Measurements from ENCODE around the gene HELT.
"Not testable (repeated sequence)": the region's sequence is repeated elsewhere in the genome, so short reads cannot be mapped to it uniquely, and the experiment has no call there.

Gene HELT, protein sequence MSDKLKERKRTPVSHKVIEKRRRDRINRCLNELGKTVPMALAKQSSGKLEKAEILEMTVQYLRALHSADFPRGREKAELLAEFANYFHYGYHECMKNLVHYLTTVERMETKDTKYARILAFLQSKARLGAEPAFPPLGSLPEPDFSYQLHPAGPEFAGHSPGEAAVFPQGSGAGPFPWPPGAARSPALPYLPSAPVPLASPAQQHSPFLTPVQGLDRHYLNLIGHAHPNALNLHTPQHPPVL

DNA sequence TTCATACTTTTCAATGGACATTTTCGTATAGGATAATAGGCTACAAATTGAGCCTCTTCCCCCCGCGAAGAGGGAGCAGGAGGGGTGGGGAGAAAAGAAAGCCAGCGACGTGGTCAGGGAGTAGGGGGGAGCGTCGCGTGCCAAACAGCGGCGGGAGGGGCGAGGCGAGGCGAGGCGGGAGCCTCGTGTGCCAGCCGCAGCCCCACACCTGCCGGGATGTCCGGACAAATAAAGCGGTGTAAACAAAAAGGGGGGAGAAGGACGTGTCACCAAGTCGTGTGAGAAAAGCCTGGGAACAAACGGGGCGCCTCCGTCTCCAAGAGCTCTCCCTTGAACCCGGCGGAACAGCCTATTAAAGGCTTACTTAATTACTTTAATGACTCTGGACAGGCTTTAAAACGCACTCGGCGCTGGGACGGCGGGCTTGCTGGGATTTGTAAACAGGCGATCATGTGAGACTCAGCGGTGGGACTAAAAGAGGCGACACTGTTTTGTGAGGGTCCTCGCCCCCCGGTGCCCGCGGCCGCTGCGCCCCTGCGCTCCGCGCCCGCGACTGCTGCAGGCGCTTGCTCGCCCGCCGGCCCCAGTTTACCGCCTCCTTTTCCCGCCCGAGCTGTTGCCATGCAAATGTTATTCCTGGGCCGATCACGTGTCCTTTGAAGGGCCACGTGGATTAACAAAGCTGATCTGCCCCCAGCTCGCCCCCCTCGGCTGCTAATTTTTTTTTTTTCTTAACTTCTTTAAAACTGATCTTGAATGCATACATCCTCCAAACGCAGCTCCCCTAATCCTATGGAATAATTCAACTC, at the start of gene HELT:
TSS of gene HELT (plus strand) at position 527 of the 809 bp plus-strand sequence. CDS start 439 bp downstream, outside the sequence.
- peak; percentile 79 for DNase-seq

DNA sequence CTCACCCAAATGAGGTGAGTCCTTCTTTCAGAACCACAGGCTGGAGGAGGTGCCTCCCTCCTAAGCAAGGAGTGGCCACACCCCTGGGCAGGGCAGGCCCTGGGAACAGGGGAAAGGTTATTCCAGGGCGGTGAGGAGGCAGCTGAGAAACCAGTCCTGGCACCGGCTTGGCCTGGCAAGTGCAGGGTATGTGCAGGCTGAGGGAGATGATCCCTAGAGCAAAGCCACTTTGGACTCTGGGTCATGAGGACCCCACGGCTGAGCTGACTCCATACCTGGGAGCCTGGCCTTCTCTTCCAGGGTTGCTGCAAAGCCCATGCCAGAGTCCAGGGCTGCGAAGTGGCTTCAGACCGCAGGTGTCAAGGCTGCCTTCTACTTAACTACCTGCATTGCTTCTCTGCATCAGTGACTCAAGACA, 49.5 kb upstream of the HELT start:
- DNase-seq: no peak

DNA sequence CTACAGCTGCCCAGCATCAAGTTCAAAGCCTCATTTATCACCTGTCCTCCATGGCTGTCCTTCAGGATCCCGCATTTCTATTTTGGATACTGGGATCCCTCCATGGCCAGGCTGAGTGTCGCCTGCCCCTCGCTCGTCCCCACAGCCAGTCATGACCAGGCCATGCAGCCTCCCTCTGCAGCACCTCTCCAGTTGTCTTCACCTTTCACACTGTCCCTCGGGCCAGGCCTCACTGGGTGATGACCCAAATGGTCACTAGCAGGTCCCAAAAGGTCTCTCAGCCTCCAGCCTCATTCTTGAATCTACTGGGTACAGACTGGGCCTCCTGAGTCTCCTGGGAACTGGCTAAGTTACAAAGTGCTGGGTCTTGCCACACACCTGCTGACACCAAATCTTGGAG, 48.7 kb upstream of the HELT start:
- no peak for DNase-seq

DNA sequence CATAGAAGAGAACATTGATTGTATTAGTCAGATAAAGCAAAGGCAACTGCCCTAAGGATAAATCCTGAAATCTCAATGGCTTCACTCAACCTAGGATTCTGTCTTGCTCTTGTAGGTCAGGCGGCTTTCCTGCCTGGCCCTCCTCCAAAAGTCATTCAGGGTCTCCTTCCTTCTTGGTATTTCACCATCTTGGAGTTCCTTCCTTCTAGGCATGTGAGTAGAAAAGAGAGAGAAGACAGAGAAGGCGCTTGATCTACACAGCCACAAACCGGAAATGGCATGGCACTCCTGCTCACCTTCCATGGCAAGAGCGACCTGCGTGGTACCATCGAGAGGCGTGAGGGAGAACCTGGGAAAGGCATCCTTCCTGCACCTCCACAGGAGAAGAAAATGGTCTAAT, 45.3 kb upstream of the HELT start:
- DNase-seq: no peak

DNA sequence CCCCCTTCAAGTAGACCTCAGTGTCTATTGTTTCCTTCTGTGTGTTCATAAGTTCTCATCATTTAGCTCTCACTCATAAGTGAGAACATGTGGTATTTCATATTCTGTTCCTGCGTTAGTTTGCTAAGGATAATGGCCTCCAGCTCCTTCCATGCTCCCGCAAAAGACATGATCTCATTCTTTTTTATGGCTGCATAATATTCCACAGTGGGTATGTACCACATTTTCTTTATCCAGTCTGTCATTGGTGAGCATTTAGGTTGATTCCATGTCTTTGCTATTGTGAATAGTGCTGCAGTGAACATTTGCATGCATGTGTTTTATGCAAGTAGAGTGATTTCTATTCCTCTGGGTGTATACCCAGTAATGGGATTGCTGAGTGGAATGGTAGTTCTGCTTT, 41.9 kb upstream of the HELT start:
- not testable (repeated sequence) for DNase-seq

DNA sequence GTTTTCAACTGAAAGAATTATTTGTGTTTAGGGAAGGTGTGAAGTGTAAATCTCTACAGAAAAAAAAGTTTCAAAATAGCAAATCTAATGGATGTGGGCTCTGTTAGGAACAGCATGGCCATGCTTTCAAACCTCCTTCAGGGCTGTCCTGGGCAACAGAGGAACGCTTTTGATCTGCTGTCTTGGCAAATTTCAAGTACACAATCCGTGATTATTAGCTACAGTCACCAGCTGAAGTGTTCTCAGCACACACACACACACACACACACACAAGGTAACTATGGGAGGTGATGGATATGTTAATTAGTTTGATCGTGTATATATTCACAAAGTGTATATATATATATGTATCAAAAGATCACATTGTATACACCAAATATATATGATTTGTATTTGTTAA, 40.5 kb upstream of the HELT start:
- DNase-seq: no peak

DNA sequence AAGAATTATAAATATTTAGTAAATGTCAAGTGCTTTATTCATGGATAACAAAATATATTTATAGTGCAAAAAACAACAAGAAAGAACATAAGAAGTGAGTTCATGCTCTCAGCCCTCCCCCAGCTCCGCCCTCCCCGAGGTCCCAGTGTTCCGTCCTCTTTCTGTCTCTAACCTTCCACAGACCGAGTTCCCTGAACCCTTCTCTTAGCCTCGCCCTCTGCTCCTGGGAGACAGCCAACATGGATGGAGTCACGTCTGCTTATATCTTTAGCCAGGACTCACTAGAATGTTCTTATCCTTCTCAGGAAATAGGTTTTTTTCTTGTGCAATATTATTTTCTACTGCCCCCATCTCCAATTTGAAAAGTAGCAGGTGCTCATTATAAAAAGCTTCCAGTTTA, 40.1 kb upstream of the HELT start:
- no peak for DNase-seq

DNA sequence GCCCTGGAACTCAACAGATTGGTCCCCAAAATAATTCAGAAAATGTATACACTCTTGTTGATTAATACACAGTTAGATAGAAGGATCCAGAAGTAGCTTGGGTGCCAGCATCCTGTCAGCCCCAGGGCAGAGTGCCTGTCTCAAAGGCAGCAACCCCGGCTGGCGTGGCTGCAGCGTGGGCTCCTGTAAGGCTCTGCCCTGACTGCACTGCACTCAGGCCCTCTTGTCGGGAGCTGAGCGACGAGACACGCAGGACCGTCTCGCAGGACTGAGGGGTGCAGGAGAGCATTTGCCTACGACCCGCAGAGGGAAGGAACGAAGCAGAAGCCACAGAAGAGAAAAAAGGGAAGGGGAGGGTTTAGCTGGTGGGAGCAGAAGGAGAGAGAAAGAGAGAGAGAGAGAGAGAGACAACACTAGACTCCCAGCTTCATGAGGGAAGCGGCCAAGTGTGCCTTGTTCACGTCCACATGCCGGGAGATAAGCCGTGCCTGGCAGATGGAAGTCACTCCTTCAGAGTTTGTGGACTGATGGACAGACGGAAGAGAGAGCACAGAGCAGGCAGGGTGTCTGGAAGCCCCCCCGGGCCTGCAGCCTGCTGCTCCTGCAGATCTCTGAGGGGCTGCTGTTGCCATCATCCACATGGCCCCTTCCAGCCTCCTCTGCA, 38.7 kb upstream of the HELT start:
- peak; percentile 9 for DNase-seq

DNA sequence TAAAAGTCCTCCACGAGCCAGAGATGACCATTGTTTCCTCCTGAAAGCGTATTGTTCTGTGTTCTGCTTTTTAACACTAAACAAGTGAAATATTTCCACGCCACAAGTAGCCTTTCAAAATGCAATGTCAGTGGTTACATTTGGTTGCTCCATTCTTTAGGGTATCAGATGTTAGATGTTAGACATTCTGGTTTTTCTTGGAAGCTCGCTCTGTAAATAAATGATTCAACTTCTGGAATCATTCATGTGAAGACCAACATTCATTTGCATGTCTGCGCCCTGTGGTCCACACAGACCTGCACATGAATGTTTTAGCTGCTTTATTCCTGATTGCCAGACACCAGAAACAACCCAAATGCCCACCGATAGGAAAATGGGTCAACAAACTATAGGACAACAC, 38.0 kb upstream of the HELT start:
- no peak for DNase-seq

DNA sequence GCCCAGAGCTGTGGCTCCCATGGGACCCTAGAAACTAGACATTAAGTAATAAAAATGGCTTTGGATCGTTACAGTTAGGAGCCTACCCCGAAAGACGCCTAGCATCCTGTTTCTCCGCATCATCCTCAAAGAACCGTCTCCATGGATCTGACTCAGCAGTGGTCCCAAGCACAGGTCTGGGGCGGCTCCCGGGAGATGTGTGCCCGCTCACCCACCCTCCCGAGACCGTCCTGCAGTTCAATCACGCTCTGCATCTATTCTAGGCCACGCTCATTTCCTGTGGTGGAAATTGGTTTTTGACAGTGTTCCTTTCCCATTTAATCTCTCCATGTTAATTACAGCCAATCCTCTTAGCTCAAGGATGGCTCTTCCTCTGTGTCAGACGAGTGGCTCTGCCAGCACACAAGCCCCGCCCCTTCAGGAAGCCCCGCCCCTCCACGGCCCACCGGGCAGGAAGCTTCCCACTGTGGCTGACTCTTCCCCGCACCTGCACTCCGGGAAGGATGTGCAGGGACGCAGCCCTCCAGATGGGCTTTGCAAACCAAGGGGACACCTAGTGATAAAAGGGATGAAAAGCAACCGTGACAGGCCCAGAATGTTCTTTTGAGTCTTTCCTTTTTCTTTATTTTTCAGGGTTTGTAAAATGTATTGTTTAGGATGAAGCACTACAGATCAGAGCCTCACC, 34.5 kb upstream of the HELT start:
- peak; percentile 85 for DNase-seq

DNA sequence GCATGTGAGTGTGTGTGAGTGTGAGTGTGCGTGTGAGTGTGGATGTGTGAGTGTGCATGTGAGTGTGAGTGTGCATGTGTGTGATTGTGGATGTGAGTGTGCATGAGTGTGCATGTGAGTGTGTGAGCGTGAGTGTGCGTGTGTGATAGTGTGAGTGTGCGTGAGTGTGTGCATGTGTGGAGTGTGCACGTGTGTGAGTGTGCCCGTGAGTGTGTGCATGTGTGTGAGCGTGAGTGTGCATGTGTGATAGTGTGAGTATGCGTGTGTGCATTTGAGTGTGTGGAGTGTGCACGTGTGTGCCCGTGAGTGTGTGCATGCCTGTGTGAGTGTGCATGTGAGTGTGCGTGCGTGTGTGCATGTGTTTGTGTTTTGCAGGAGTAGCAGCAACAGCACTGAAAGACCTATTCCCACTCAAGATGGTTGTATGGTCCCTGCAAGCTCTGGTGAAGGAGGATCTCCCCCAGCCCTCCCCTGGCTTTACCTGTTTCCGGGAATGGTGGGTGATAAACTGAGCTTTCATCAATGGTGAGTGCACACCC, 30.7 kb upstream of the HELT start:
- DNase-seq: no peak

DNA sequence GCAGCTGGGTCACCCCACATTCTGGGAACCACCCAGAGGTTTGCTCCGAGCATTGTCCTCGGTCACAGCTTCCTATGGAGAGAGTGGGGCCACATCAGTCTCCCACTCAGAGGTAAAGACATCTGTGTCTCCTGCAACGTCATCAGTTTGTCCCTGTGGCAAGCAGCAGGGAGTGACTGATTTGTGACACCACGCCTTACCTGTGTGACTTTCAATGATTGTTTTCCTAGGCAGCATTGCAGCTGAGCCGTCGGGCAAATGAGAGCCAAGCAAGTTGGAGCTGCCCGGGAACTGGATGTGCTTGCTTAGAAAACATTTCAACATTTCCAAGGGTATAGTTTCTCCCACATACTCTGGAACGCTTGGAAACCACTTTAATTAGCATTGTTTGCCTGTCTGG, 29.7 kb upstream of the HELT start:
- DNase-seq: no peak

DNA sequence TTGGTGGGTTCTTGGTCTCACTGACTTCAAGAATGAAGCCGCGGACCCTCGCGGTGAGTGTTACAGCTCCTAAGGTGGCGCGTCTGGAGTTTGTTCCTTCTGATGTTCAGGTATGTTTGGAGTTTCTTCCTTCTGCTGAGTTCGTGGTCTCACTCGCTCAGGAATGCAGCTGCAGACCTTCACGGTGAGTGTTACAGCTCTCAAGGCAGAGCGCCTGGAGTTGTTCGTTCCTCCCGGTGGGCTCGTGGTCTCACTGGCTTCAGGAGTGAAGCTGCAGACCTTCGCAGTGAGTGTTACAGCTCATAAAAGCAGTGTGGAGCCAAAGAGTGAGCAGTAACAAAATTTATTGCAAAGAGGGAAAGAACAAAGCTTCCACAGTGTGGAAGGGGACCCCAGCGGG, 29.0 kb upstream of the HELT start:
- DNase-seq: not testable (repeated sequence)

DNA sequence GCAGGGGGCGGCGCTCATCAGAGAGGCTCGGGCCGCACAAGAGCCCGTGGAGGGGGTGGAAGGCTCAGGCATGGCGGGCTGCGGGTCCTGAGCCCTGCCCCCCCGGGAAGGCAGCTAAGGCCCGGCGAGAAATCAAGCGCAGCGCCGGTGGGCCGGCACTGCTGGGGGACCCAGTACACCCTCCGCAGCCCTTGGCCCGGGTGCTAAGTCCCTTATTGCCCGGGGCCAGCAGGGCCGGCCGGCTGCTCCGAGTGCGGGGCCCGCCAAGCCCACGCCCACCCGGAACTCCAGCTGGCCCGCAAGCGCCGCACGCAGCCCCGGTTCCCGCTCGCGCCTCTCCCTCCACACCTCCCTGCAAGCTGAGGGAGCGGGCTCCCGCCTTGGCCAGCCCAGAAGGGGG, 28.2 kb upstream of the HELT start:
- DNase-seq: not testable (repeated sequence)

DNA sequence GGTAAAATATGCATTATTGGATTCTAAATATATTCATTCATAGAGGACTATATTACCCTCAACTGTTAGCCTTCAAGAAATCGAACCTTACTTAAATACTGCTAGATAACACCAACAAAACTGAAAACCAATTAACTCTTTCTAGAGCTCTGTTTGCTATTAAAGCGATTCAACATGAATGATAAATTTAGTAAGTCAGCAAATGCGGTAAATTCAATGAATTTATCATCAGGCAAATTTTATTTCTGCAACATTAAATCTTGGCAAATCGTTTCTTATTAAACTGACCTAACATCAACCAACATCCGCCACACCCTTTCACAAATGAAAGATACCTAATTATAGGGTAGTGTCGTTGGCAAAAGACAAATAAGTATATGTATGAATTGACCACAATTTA, 26.4 kb upstream of the HELT start:
- DNase-seq: no peak

DNA sequence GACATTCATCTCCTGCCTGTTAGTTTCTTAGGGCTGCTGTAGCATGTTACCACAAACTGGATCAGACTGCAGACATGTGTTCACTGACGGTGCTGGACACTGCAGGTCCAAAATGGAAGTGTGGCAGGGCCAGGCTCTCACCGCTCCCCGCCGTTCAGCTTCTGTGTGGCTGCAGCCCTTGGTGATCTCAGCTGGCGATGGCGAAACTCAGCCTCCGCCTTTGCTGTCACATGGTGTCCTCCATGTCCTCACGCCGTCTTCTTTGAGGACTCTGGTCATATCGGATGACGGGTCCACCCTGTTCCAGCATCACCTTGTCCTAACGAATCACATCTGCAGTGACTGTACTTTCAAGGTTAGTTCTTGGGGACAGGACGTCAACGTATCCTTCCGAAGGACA, 25.9 kb upstream of the HELT start:
- DNase-seq: no peak

DNA sequence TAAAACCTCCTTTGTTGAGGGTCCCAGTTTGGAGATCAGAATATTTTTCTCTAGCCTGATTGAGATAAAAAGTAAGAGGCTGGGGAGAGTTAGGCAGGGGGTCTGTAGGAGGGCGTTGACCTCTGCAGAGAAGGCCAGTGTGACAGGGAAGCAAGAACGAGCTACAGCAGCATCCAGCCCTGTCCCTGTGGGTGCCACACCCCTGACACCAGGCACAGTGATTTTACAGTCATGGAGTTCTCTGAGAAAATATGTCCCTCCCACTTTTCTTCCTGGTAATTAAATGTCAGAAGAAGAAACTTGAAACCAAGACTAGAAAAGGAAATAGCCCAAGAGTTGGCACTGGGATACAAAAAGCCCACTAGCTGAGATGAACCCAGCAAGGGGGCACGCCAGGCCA, 25.0 kb upstream of the HELT start:
- no peak for DNase-seq

DNA sequence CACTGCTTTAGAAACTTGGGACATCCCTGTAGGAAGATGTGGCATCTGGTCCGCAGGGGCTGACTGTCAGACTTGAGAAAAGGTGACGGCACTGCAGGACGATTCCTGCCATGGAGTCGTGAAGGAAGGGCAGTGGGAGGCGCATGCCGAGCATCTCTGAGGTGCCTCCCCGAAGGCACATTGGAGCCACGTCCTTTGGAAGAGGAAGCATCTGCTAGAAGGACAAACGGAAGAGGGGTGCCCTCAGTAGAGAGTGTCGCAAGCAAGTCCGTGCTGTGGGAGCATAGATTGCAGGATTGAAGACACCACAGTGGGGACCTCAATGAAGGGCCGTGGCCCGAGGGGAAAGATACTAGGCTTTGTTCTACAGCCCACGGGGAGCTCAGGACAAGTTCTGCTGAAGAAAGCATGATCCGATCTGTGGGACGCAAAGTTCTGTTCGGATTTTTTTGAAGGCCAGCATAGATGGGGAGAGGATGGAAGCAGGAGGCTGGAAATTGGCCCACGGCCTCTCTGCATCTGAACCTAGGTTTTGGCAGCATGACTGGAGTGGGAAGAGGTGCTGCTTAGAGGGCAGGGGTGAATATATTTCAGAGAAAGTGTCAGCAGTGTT, 24.2 kb upstream of the HELT start:
- DNase-seq: no peak

DNA sequence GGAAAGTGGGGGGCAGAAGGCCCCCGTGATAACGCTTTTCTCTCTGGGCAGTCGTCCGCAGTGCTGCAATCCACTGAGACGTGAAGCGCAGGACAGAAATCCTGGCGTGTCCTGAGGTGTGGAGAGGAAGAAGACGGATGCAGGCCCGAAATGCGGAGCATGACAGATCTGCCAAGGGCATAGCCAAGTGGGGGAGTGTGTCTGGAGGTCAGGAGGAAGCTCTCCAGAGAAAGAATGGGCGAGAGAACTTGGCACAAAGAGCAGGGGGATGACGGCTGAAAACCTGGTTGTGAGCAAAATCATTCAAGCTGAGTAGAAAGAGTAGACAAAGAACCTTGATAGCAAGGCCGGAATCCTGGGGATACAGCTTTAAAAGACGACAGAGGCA, 23.7 kb upstream of the HELT start:
- DNase-seq: no peak

DNA sequence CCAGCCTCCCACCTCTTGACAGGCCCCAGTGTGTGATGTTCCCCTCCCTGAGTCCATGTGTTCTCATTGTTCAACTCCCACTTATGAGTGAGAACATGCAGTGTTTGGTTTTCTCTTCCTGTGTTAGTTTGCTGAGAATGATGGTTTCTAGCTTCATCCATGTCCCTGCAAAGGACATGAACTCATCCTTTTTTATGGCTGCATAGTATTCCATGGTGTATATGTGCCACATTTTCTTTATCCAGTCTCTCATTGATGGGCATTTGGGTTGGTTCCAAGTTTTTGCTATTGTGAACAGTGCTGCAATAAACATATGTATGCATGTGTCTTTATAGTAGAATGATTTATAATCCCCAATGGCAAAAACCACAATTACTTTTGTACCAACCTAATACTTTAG, 20.6 kb upstream of the HELT start:
- DNase-seq: not testable (repeated sequence)

DNA sequence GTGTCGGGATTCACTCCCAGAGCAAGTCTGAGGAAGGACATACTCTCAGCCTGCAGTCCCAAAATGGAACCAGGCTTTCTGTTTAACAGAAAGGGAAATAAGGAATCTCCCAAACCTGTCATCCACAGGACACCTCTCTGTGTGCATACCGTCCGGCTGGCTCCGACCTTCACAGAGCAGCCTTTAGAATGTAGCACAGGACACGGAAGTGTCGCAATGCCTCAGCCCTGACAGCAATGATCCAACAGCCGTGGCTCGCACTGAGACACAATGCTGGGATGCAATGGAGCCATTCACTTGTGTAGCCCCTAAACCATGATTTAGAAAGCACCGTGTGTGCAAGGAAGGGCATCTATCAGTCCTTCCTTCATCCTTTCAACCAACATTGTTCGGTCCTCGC, 15.5 kb upstream of the HELT start:
- no peak for DNase-seq

DNA sequence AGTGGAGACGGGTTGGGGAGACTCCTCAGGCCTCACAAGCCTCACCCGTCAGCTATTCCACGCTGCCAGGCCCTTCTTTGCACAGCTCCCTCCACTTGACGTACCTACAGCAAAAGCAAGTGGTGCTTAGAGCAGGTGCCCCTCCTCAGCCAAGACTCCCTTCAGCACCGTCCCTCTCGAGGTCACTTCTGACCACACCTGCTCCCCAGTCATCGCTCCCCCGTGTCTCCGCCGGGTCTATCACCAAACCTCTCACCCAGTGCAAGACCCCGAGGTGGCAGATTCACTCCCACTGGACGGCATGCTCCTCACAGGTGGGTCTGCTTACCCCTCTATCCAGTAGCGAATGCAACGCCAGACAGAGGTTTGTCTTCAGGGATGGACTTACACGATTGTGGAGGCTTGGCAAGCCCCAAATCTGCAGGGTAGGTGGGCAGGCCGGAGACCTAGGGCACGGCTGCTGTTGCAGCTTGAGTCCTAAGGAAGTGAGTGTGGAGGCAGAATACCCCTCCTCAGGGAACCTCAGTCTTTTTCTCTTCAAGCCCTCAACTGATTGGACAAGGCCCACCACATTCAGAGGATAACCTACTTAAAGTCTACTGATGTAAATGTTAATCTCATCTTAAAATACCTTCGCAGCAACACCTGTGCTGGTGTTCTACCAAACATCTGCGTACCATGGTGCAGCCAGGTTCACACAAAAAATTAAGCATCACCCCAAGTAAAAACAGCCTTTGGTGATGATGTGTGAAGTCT, 14.5 kb upstream of the HELT start:
- no peak for DNase-seq
